H9 (cell line): ENCODE measurements around the gene MSRB1. TPM values are rescaled to one million over a fixed set of nuclear protein-coding genes. Genes with fewer than 3 reads are reported as not detected.

Experiments
- DNase-seq: peaks from one replicate; pipeline ENCODE4 v3.0.0-alpha.2; 2017
- H2AFZ ChIP-seq: one replicate; pipeline ENCODE4 v1.6.1; 2013; ENCODE audit warnings: mild to moderate bottlenecking, low read length, control low read depth, moderate library complexity
- H2AK5ac ChIP-seq: 2 replicates; pipeline ENCODE4 v1.6.1; 2013; ENCODE audit warnings: low read length, control low read depth, mixed read lengths; ENCODE audit not compliant: insufficient read length
- H2BK120ac ChIP-seq: one replicate; pipeline ENCODE4 v1.6.1; 2013; ENCODE audit warnings: low read depth, mild to moderate bottlenecking, low read length, control low read depth, inconsistent platforms; ENCODE audit not compliant: poor library complexity, severe bottlenecking
- H2BK12ac ChIP-seq: 2 replicates; pipeline ENCODE4 v1.6.1; 2013; ENCODE audit warnings: low read length, control low read depth, mixed read lengths, low read depth; ENCODE audit not compliant: insufficient read length
- H2BK15ac ChIP-seq: 2 replicates; pipeline ENCODE4 v1.6.1; 2013; ENCODE audit warnings: low read depth, low read length, control low read depth
- H2BK20ac ChIP-seq: one replicate; pipeline ENCODE4 v1.6.1; 2013; ENCODE audit warnings: low read depth, mild to moderate bottlenecking, low read length, control low read depth, inconsistent platforms; ENCODE audit not compliant: poor library complexity, severe bottlenecking
- H2BK5ac ChIP-seq: 2 replicates; pipeline ENCODE4 v1.6.1; 2013; ENCODE audit warnings: low read length, control low read depth, mixed read lengths; ENCODE audit not compliant: insufficient read length
- H3K14ac ChIP-seq: 2 replicates; pipeline ENCODE4 v1.6.1; 2013; ENCODE audit warnings: low read length, control low read depth; ENCODE audit not compliant: insufficient read depth
- H3K18ac ChIP-seq: 2 replicates; pipeline ENCODE4 v1.6.1; 2013; ENCODE audit warnings: low read depth, mild to moderate bottlenecking, mixed read lengths, low read length, control low read depth; ENCODE audit not compliant: insufficient read length
- H3K23ac ChIP-seq: 2 replicates; pipeline ENCODE4 v1.6.1; 2013; ENCODE audit warnings: low read length, control low read depth, mixed read lengths, low read depth; ENCODE audit not compliant: insufficient read length
- H3K23me2 ChIP-seq: 2 replicates; pipeline ENCODE4 v1.6.1; 2013; ENCODE audit warnings: low read depth, mild to moderate bottlenecking, mixed read lengths, low read length, control low read depth; ENCODE audit not compliant: insufficient read length, poor library complexity, severe bottlenecking
- H3K27ac ChIP-seq: 2 replicates; pipeline ENCODE4 v1.5.1; 2013; ENCODE audit warnings: low read length, control low read depth, mixed read lengths, low read depth; ENCODE audit not compliant: insufficient read length
- H3K27me3 ChIP-seq: 2 replicates; pipeline ENCODE4 v1.6.1; 2013; ENCODE audit warnings: low read length, control low read depth, inconsistent platforms; ENCODE audit not compliant: insufficient read depth
- H3K4ac ChIP-seq: 2 replicates; pipeline ENCODE4 v1.6.1; 2013; ENCODE audit warnings: low read depth, mild to moderate bottlenecking, control low read depth, inconsistent platforms, low read length, moderate library complexity
- H3K4me1 ChIP-seq: 2 replicates; pipeline ENCODE4 v1.6.1; 2013; ENCODE audit warnings: low read length, control low read depth, inconsistent platforms; ENCODE audit not compliant: insufficient read depth
- H3K4me2 ChIP-seq: 2 replicates; pipeline ENCODE4 v1.6.1; 2013; ENCODE audit warnings: low read length, control low read depth, mixed read lengths; ENCODE audit not compliant: insufficient read length, insufficient read depth
- H3K56ac ChIP-seq: 2 replicates; pipeline ENCODE4 v1.6.1; 2013; ENCODE audit warnings: low read depth, mild to moderate bottlenecking, mixed read lengths, low read length, control low read depth; ENCODE audit not compliant: insufficient read length
- H3K79me1 ChIP-seq: 2 replicates; pipeline ENCODE4 v1.6.1; 2013; ENCODE audit warnings: low read depth, mild to moderate bottlenecking, moderate library complexity, low read length, control low read depth, inconsistent platforms; ENCODE audit not compliant: insufficient read depth, poor library complexity, severe bottlenecking
- H3K79me2 ChIP-seq: 2 replicates; pipeline ENCODE4 v1.6.1; 2013; ENCODE audit warnings: low read length, control low read depth, inconsistent platforms; ENCODE audit not compliant: insufficient read depth
- H3K9ac ChIP-seq: 2 replicates; pipeline ENCODE4 v1.6.1; 2013; ENCODE audit warnings: low read length, control low read depth, mixed read lengths; ENCODE audit not compliant: insufficient read length; ENCODE audit errors: extremely low read depth
- H3K9me3 ChIP-seq: one replicate; pipeline ENCODE4 v1.6.1; 2013; ENCODE audit warnings: low read depth, low read length, inconsistent platforms; ENCODE audit not compliant: control insufficient read depth
- H3T11ph ChIP-seq: one replicate; pipeline ENCODE4 v1.6.1; 2013; ENCODE audit warnings: mild to moderate bottlenecking, low read length, control low read depth, inconsistent platforms
- H4K20me1 ChIP-seq: one replicate; pipeline ENCODE4 v1.6.1; 2013; ENCODE audit not compliant: control insufficient read depth, insufficient read length, insufficient read depth
- H4K5ac ChIP-seq: 2 replicates; pipeline ENCODE4 v1.6.1; 2013; ENCODE audit warnings: low read depth, mild to moderate bottlenecking, mixed read lengths, low read length, control low read depth; ENCODE audit not compliant: insufficient read length
- H4K8ac ChIP-seq: replicated peaks from 2 replicates; pipeline ENCODE4 v1.6.1; 2013; ENCODE audit warnings: low read length, control low read depth, mixed read lengths, low read depth; ENCODE audit not compliant: insufficient read length
- H4K91ac ChIP-seq: 2 replicates; pipeline ENCODE4 v1.6.1; 2013; ENCODE audit warnings: low read depth, mild to moderate bottlenecking, moderate library complexity, mixed read lengths, low read length, control low read depth; ENCODE audit not compliant: insufficient read length
- H3K27ac Mint-ChIP-seq, 3 experiments: 2 replicates in 2 of 3; 3 replicates in 1 of 3; pipeline ENCODE4 v1.8.0; 2020 to 2021; ENCODE audit warnings: mixed read lengths in 3 of 3, mild to moderate bottlenecking in 1 of 3, moderate library complexity in 1 of 3
- H3K27me3 Mint-ChIP-seq: 2 replicates; pipeline ENCODE4 v1.8.0; 2021; ENCODE audit warnings: low read depth, mild to moderate bottlenecking, moderate library complexity, mixed read lengths
- H3K36me3 Mint-ChIP-seq, 3 experiments: 2 replicates in 2 of 3; 3 replicates in 1 of 3; pipeline ENCODE4 v1.8.0; 2020 to 2021; ENCODE audit warnings: low read depth in 3 of 3, mixed read lengths in 3 of 3; ENCODE audit not compliant: insufficient read depth in 1 of 3
- H3K4me1 Mint-ChIP-seq, 2 experiments: 2 replicates each; pipeline ENCODE4 v1.8.0; 2020; ENCODE audit warnings: mixed read lengths in 2 of 2
- H3K4me3 Mint-ChIP-seq, 2 experiments: 2 replicates in 1 of 2; 3 replicates in 1 of 2; pipeline ENCODE4 v1.8.0; 2020 to 2021; ENCODE audit warnings: mild to moderate bottlenecking in 2 of 2, mixed read lengths in 2 of 2, moderate library complexity in 1 of 2
- H3K9me3 Mint-ChIP-seq, 2 experiments: 2 replicates in 1 of 2; 3 replicates in 1 of 2; pipeline ENCODE4 v1.8.0; 2020; ENCODE audit warnings: mild to moderate bottlenecking in 2 of 2, mixed read lengths in 2 of 2, moderate library complexity in 1 of 2
- CTCF ChIP-seq: fragments of 200-600 bp; sonication (generic); conservative IDR thresholded peaks from 3 replicates; pipeline ENCODE4 v1.8.0; 2021; ENCODE audit warnings: antibody characterized with exemption, mild to moderate bottlenecking
- WGBS: extraction: QIAGEN DNeasy Blood & Tissue Kit; methylation state at CpG from one replicate; pipeline ENCODE4 v1.1.7; 2013; ENCODE audit warnings: missing lambda C conversion rate, low lambda C conversion rate, mixed read lengths; ENCODE audit not compliant: insufficient read length; ENCODE audit errors: extremely low coverage; 5-methylcytosine and 5-hydroxymethylcytosine counted together
- total RNA-seq: library from RNA; stranded (reverse); gene quantifications from 2 replicates; pipeline ENCODE4 v1.2.1, GENCODE V29; 2021

MSRB1 gene
- total RNA-seq, 1 experiment from 2014 or later: 25.7 TPM

- H3T11ph ChIP-seq: no peak overlapping the region
- no peak overlapping the region for H2BK15ac ChIP-seq
- H3K27me3 ChIP-seq: no peaks in the 10 kb centered on the region
- H3K27ac ChIP-seq: no peak overlapping the region
- Mint-ChIP-seq H3K9me3 (peaks cover 0 to 3% of the 10 kb centered on the region in 2 experiments; a peak in 2 of 5 replicates), H3K27me3 (peaks cover 1% of the 10 kb centered on the region; the same call in 1 of the 2 replicates), H3K27ac (no peak overlapping the region), H3K4me3 (no peak overlapping the region), H3K4me1 (peaks cover 6 to 10% of the 10 kb centered on the region in 2 experiments; a peak in 3 of 4 replicates), H3K36me3 (no peaks in the 10 kb centered on the region; a peak in 1 of 7 replicates)
- no peaks in the 10 kb centered on the region for H3K79me2 ChIP-seq
- no peak overlapping the region for H3K56ac ChIP-seq
- H2BK120ac ChIP-seq: no peak overlapping the region
- no peak overlapping the region for H2AK5ac ChIP-seq
- no peak overlapping the region for H2BK5ac ChIP-seq
- no peak overlapping the region for H4K8ac ChIP-seq
- no peak overlapping the region for H2BK20ac ChIP-seq
- no peaks in the 10 kb centered on the region for H3K9me3 ChIP-seq
- no peak overlapping the region for H2AFZ ChIP-seq
- no peak overlapping the region for H2BK12ac ChIP-seq
- no CpG with 5 or more reads among the region's 11 CpGs for WGBS
- no peak for DNase-seq
- no peaks in the 10 kb centered on the region for H3K79me1 ChIP-seq
- no peaks in the 10 kb centered on the region for H4K20me1 ChIP-seq
- no peak overlapping the region for H3K23ac ChIP-seq
- no peak for TF ChIP-seq CTCF
- H4K91ac ChIP-seq: no peak overlapping the region
- H3K9ac ChIP-seq: no peak overlapping the region
- H3K4me1 ChIP-seq: no peaks in the 10 kb centered on the region
- H3K4me2 ChIP-seq: no peak overlapping the region
- H3K14ac ChIP-seq: no peak overlapping the region
- H3K4ac ChIP-seq: no peak overlapping the region
- no peak overlapping the region for H3K18ac ChIP-seq
- H3K23me2 ChIP-seq: no peaks in the 10 kb centered on the region
- no peak overlapping the region for H4K5ac ChIP-seq
Observed at GRCh38 chr16:1949507-1949906, 6.5 kb upstream of the MSRB1 start.
